Panc1 (cell line): ENCODE results near the gene TEPSIN. TPM values are rescaled to one million over a fixed set of nuclear protein-coding genes. Genes with fewer than 3 reads are reported as not detected.

ENCODE experiments used
- ATAC-seq: fragments of 200-7000 bp; cut with Tn5 transposase; 2 replicates; pipeline ENCODE4 v1.9.1; 2020; ENCODE audit warnings: mild to moderate bottlenecking, moderate library complexity
- BruUV-seq: library from RNA; stranded (reverse); fragments of 400-500 nt; replicated peaks from 2 replicates; lab custom pipeline; 2021; lab: Mats Ljungman, UMichigan
- CTCF ChIA-PET: fragments of 300-600 bp; sonication (Branson Sonifier 250); formaldehyde crosslinking; loops from one replicate; lab custom pipeline; 2022; ENCODE audit warnings: antibody characterized with exemption; lab: Charles Lee
- POLR2A ChIA-PET: fragments of 300-600 bp; sonication (Branson Sonifier 250); formaldehyde crosslinking; loops from one replicate; lab custom pipeline; 2022; ENCODE audit warnings: antibody characterized with exemption; lab: Charles Lee
- DNase-seq: peaks from one replicate; pipeline ENCODE4 v3.0.0-alpha.2; 2010; ENCODE audit warnings: low read depth, low spot score
- H3K27ac ChIP-seq: 2 replicates; pipeline ENCODE4 v1.5.1; 2011; ENCODE audit warnings: mild to moderate bottlenecking, low read length, inconsistent platforms
- H3K27me3 ChIP-seq: fragments of 200-500 bp; sonication (Bioruptor generic); 2 replicates; pipeline ENCODE4 v1.6.0; 2014; ENCODE audit warnings: low read length, inconsistent platforms; ENCODE audit not compliant: control insufficient read depth, insufficient read depth
- H3K36me3 ChIP-seq: fragments of 200-500 bp; sonication (Bioruptor generic); 2 replicates; pipeline ENCODE4 v1.5.1; 2014; ENCODE audit warnings: inconsistent platforms, mild to moderate bottlenecking, low read length, moderate library complexity; ENCODE audit not compliant: control insufficient read depth, insufficient read depth
- H3K4me1 ChIP-seq: 2 replicates; pipeline ENCODE4 v1.5.1; 2011; ENCODE audit warnings: inconsistent platforms, mild to moderate bottlenecking, low read length, moderate library complexity; ENCODE audit not compliant: control insufficient read depth, insufficient read depth
- H3K4me3 ChIP-seq, 2 experiments: 2 replicates each; pipeline ENCODE4 v1.5.1; 2011 to 2012; ENCODE audit warnings: low read depth in 2 of 2, low read length in 2 of 2, mild to moderate bottlenecking in 2 of 2, inconsistent platforms in 1 of 2, moderate library complexity in 1 of 2
- H3K9me3 ChIP-seq: fragments of 200-500 bp; sonication (Bioruptor generic); 2 replicates; pipeline ENCODE4 v1.5.1; 2014; ENCODE audit warnings: low read depth, mild to moderate bottlenecking, inconsistent platforms, low read length, moderate library complexity; ENCODE audit not compliant: control insufficient read depth, insufficient read depth
- POLR2AphosphoS5 ChIP-seq: IDR thresholded peaks from 2 replicates; pipeline ENCODE4 v1.6.1; 2012; ENCODE audit warnings: mild to moderate bottlenecking, low read depth, low read length, moderate library complexity
- SIN3A ChIP-seq: IDR thresholded peaks from 2 replicates; pipeline ENCODE4 v1.6.1; 2012; ENCODE audit warnings: low read depth, mild to moderate bottlenecking, low read length, moderate library complexity, borderline replicate concordance; ENCODE audit not compliant: insufficient read depth
- TCF7L2 ChIP-seq: IDR thresholded peaks from 2 replicates; pipeline ENCODE4 v1.6.1; 2011; ENCODE audit warnings: mild to moderate bottlenecking, low read depth, low read length, inconsistent platforms
- in situ Hi-C: cut with HindIII; loops from 2 replicates; pipeline ENCODE4 v1.10.0; 2016; ENCODE audit warnings: low sequenced_read_pairs, low pct_unique_long_range_greater_than_20kb
- intact Hi-C: fragments of 100-400 bp; cut with micrococcal nuclease; formaldehyde crosslinking; loops from one replicate; pipeline ENCODE4 v1.10.0; 2022; ENCODE audit not compliant: unreplicated experiment
- total RNA-seq: library from RNA; stranded (reverse); gene quantifications from one replicate; pipeline ENCODE4 v1.2.1, GENCODE V29; 2021; ENCODE audit not compliant: unreplicated experiment
- TF ChIP-seq, protein P1 (sequence below), 2 experiments: IDR thresholded peaks; 2 replicates each; pipeline ENCODE4 v1.6.1; 2011 to 2012; ENCODE audit warnings: low read depth in 2 of 2, control low read depth in 1 of 2, low read length in 1 of 2, mild to moderate bottlenecking in 1 of 2, moderate library complexity in 1 of 2; ENCODE audit not compliant: insufficient read depth in 1 of 2
- TF ChIP-seq, protein P2 (sequence below): fragments of 450-650 bp; IDR thresholded peaks from 2 replicates; pipeline ENCODE4 v1.5.1; 2017; ENCODE audit warnings: mild to moderate bottlenecking

Gene TEPSIN
- total RNA-seq, 1 experiment from 2014 or later, result 44.9 TPM

DNA sequence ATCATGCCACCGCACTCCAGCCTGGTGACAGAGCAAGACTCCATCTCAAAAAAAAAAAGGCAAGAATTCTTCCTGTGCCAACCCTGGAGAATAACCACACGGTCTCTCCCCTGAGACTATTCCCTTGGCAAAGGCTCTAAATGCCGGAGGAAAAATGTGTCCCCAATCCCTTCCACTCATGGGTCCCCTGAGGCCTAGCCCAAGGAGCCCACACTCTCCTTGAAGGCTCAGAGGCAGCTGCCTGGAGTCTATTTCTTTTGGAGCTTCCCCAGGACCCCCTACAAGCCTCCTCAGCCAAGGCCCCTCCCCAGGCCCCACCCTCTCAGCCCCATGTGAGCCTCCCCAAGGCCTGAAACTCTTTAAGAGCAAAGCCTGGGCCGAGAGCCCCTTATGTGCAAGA is 32.7 kb downstream of the TEPSIN start:
- DNase-seq (no peak), ATAC-seq (no peak)
- Histone ChIP-seq H3K4me1 (no peaks in the 10 kb centered on the region), H3K4me3 (no peak overlapping the region), H3K36me3 (no peaks in the 10 kb centered on the region), H3K9me3 (no peaks in the 10 kb centered on the region), H3K27me3 (no peaks in the 10 kb centered on the region), H3K27ac (no peak overlapping the region)
- intact Hi-C loops, result no loop called here
- in situ Hi-C loops, result loop anchor here (5.0 kb wide), 1 partner anchor 64 kb away; no protein-coding TSS in a partner anchor
- BruUV-seq, result no TSS peak
- ChIA-PET POLR2A (no interaction called here), CTCF (no interaction called here)
- TF ChIP-seq SIN3A (no peak), POLR2AphosphoS5 (no peak), TCF7L2 (no peak)
- TF ChIP-seq, protein P1, sequence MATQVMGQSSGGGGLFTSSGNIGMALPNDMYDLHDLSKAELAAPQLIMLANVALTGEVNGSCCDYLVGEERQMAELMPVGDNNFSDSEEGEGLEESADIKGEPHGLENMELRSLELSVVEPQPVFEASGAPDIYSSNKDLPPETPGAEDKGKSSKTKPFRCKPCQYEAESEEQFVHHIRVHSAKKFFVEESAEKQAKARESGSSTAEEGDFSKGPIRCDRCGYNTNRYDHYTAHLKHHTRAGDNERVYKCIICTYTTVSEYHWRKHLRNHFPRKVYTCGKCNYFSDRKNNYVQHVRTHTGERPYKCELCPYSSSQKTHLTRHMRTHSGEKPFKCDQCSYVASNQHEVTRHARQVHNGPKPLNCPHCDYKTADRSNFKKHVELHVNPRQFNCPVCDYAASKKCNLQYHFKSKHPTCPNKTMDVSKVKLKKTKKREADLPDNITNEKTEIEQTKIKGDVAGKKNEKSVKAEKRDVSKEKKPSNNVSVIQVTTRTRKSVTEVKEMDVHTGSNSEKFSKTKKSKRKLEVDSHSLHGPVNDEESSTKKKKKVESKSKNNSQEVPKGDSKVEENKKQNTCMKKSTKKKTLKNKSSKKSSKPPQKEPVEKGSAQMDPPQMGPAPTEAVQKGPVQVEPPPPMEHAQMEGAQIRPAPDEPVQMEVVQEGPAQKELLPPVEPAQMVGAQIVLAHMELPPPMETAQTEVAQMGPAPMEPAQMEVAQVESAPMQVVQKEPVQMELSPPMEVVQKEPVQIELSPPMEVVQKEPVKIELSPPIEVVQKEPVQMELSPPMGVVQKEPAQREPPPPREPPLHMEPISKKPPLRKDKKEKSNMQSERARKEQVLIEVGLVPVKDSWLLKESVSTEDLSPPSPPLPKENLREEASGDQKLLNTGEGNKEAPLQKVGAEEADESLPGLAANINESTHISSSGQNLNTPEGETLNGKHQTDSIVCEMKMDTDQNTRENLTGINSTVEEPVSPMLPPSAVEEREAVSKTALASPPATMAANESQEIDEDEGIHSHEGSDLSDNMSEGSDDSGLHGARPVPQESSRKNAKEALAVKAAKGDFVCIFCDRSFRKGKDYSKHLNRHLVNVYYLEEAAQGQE (IDR thresholded peaks at IDR 0.05; ENCODE audit: insufficient read depth in 1 of 2, low read depth in 2 of 2, low read length in 1 of 2), result no peak
- TF ChIP-seq, protein P2, sequence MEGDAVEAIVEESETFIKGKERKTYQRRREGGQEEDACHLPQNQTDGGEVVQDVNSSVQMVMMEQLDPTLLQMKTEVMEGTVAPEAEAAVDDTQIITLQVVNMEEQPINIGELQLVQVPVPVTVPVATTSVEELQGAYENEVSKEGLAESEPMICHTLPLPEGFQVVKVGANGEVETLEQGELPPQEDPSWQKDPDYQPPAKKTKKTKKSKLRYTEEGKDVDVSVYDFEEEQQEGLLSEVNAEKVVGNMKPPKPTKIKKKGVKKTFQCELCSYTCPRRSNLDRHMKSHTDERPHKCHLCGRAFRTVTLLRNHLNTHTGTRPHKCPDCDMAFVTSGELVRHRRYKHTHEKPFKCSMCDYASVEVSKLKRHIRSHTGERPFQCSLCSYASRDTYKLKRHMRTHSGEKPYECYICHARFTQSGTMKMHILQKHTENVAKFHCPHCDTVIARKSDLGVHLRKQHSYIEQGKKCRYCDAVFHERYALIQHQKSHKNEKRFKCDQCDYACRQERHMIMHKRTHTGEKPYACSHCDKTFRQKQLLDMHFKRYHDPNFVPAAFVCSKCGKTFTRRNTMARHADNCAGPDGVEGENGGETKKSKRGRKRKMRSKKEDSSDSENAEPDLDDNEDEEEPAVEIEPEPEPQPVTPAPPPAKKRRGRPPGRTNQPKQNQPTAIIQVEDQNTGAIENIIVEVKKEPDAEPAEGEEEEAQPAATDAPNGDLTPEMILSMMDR, result no peak

DNA sequence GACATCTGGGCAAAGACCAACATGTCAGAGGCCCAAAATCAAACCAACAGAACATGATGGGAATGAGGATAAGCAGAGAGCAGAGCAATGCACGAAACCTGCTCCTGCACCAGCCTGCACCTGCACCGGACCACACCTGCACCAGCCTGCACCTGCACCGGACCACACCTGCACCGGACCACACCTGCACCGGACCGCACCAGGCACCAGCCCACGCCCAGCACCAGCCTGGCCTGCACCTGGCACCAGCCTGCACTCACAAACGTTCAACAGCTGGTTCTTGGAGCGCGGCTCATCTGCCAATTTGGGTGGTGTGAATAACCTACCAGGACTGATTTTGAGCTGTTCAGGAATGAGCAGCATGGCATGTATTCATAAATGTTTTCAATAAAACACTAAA is 34.3 kb downstream of the TEPSIN start:
- CTCF ChIA-PET, result no interaction called here
- no peak for ATAC-seq

More for the DNA sequence above, 34.3 kb downstream of the TEPSIN start:
- DNase-seq, result no peak
- POLR2A ChIA-PET, result no interaction called here
- BruUV-seq, result no TSS peak
- intact Hi-C loops (loop anchor here (5.0 kb wide), 1 partner anchor 62 kb away; no protein-coding TSS in a partner anchor), in situ Hi-C loops (no loop called here)
- Histone ChIP-seq H3K4me1 (no peaks in the 10 kb centered on the region), H3K4me3 (no peak overlapping the region), H3K27ac (no peak overlapping the region), H3K27me3 (no peaks in the 10 kb centered on the region), H3K36me3 (no peaks in the 10 kb centered on the region), H3K9me3 (no peaks in the 10 kb centered on the region)
- TF ChIP-seq, protein P1 (IDR thresholded peaks at IDR 0.05; ENCODE audit: insufficient read depth in 1 of 2, low read depth in 2 of 2, low read length in 1 of 2), result no peak
- TF ChIP-seq TCF7L2 (no peak), POLR2AphosphoS5 (no peak), SIN3A (no peak)
- TF ChIP-seq, protein P2, result no peak
